Left renal pelvis (tissue), 4 donors: ENCODE measurements around the gene CACUL1. TPM values are rescaled to one million over a fixed set of nuclear protein-coding genes. Genes with fewer than 3 reads are reported as not detected.
"Not testable (repeated sequence)": the region's sequence is repeated elsewhere in the genome, so short reads cannot be mapped to it uniquely, and the experiment has no call there.

ENCODE experiments used
- DNase-seq, 4 donors: peaks; one replicate each; pipeline ENCODE4 v3.0.0-alpha.2; 2013; ENCODE audit warnings: low read depth in 4 of 4, low spot score in 3 of 4
- polyA plus RNA-seq, 4 donors: library from polyadenylated mRNA; unstranded; fragments of 120-200 nt; gene quantifications; one replicate each; pipeline ENCODE4 v1.2.1, GENCODE V29; 2013; ENCODE audit not compliant: insufficient read length in 4 of 4

Gene CACUL1
- polyA plus RNA-seq, result 10 to 100 TPM; 28.7 to 33.8 (median 30.6) TPM

GRCh38 chr10:118754556-118755423 lies at the start of gene CACUL1:
CACUL1 (minus strand) TSS chr10:118754970; CDS start chr10:118754762, 208 bp downstream.
- DNase-seq, result peak; percentile 99

DNA sequence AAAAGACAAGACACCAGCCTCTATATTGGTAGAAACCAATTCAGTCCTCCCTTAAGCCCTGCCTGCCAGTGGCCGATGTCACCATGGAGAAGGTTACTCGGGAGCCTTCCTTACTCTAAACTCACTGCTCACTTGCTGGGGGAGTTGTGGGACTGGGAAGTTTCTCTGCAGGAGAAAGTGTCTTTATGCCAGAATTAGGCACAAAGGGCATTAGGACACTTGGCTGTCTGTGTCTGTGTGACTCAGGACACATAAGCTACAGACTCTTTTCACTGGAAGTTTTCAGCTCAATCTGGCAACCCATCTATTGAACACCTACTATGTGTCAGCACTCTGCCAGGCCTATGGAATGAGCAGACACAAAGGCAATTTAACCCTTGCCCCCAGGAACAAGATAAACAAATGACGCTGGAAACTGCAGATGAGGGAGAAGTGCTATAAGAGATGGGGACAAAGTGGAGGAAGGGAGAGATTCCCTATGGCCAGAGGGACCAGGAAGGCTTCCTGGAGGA lies 49.5 kb upstream of the CACUL1 start:
- DNase-seq, result no peak

GRCh38 chr10:118802126-118802793 lies 47.5 kb upstream of the CACUL1 start:
- DNase-seq, result no peak

DNA sequence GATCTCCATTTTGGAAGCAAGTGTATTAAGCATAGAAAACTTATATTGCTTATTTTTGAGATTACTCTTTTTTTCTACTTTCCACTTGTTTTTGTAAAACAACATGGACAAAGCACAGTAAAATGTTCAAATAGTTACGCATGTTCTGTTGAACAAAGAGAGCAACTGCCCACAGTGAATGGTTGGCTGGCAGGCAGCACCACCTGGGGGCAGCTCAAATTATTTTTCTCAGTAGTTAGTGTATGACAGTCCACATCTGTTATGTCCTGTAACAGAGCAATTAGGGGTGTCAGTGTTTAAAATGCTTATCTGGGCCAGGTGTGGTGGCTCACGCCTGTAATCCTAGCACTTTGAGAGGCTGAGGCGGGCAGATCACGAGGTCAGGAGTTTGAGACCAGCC lies 46.1 kb upstream of the CACUL1 start:
- no peak for DNase-seq

- DNase-seq, result no peak
These were observed 45.0 kb upstream of the CACUL1 start for GRCh38 chr10:118799777-118800176.

DNA sequence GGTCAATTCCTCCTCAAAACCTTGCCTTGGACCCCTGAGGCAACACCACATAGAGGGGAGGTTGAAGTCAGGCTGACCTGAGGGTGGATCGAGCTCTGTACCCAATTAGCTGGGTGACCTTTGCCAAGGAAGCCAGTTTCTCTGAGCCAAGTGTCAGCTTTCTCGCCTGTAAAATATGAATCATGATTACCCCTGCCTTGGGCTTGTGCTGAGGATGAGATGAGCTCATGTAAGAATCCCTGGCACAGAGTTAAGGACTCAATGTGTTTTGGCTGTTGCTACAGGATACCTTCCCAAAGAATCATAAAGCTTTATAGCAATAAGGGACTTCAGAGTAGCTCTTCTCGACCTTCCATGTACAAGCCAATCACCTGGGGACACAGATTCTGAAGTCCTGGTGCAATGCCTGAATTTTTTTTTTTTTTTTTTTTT lies 43.5 kb upstream of the CACUL1 start:
- no peak for DNase-seq

DNA sequence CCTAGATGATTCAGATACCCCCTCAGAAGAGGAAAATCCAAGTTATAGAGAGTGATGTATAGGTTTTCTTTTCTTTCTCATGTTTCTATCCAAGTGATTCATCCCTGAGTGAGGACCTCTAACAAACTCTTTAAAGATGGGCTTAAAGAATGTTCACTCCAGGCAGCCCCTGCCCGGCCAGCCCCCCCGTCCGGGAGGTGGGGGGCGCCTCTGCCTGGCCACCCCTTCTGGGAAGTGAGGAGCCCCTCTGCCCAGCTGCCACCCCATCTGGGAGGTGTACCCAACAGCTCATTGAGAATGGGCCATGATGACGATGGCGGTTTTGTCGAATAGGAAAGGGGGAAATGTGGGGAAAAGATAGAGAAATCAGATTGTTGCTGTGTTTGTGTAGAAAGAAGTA lies 40.2 kb upstream of the CACUL1 start:
- DNase-seq, result not testable (repeated sequence)

GRCh38 chr10:118793545-118793944 lies 38.8 kb upstream of the CACUL1 start:
- DNase-seq, result no peak

DNA sequence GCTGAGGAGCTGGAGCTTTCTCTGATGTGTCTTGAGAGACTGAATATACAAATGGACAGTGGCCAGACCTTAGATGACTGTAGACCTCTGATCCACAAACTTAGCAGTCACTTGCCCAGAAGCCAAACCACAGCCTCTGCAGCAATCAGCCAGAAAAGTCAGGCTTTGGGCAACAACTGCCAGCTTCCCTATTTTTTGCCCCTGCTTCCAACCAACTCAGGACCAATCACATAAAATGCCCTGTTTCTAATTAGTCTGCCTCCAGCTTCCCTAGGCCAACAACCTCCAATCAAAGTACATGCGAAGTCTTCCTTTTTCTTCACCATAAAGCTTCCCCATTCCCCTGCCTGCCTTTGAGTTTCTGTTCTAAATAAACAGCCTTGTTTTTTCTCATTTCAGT lies 37.8 kb upstream of the CACUL1 start:
- no peak for DNase-seq

- no peak for DNase-seq
These were observed 35.3 kb upstream of the CACUL1 start for GRCh38 chr10:118790058-118790457.

DNA sequence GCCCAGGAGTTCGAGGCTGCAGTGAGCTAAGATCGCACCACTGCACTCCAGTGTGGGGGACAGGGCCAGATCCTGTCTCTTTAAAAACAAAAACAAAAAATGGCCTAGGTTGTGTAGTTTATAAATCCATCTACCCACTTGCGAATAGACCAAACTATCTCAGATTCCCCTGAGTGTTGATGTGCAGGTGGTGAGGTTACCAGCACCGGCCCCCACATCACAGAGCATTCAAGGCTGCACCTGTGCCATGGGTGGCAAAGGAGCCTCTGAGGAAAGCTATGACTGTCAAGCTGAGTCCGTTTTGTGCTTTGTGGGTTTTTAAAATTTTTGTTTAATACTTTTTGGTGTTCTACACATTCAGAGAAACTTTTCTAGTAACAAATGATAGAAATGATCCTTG lies 30.8 kb upstream of the CACUL1 start:
- no peak for DNase-seq

DNA sequence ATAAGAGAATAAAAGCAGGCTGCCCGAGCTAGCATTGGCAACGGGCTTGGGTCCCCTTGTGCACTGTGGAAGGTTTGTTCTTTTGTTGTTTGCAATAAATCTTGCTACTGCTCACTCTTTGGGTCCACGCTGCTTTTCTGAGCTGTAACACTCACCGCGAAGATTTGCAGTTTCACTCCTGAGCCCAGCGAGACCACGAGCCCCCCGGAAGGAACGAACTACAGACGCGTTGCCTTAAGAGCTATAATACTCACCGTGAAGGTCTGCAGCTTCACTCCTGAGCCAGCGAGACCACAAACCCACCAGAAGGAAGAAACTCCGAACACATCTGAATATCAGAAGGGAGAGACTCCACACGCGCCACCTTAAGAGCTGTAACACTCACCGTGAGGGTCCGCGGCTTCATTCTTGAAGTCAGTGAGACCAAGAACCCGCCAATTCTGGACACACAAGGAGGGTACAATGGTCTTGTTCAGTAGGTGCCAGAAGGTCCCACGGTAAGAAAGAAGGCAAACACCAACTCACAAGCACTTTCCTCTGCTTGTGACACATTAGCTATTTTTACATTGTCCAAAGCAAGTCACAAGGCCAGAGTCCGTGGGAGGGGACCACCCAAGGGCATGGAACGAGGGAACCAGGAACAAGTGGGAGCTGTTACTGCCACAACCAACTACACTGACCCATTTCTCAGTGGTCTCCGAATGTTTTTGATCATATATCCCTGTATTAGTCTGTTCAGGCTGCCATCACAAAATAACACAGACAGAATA lies 29.2 kb upstream of the CACUL1 start:
- no peak for DNase-seq

DNA sequence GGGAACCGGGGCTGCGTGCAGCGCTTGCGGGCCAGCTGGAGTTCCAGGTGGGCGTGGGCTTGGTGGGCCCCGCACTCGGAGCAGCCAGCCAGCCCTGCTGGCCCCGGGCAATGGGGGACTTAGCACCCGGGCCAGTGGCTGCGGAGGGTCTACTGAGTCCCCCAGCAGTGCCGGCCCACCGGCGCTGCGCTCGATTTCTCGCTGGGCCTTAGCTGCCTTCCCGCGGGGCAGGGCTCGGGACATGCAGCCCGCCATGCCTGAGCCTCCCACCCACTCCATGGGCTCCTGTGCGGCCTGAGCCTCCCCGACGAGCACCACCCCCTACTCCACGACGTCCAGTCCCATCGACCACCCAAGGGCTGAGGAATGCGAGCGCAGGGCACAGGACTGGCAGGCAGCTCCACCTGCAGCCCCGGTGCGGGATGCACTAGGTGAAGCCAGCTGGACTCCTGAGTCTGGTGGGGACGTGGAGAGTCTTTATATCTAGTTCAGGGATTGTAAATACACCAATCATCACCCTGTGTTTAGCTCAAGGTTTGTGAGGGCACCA lies 28.2 kb upstream of the CACUL1 start:
- DNase-seq, result not testable (repeated sequence)

DNA sequence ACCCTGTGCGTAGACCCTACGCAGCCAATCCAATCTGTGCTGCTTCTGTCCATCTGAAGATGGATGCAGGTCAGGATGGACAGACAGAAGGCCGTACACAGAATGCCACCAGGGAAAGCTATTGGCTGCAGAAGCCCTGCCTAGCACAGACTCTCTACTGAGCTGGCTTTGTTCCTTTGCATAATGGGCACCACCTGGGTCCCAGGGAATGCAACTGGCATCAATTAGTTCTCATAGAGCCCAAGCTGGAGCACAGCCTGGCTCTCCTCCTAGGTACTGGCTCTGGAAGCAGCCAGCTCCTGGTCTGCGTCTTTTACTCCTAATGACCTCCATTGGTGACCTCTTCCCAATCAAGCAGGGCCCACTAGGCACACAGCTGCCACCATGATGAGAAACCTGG lies 26.8 kb upstream of the CACUL1 start:
- no peak for DNase-seq

DNA sequence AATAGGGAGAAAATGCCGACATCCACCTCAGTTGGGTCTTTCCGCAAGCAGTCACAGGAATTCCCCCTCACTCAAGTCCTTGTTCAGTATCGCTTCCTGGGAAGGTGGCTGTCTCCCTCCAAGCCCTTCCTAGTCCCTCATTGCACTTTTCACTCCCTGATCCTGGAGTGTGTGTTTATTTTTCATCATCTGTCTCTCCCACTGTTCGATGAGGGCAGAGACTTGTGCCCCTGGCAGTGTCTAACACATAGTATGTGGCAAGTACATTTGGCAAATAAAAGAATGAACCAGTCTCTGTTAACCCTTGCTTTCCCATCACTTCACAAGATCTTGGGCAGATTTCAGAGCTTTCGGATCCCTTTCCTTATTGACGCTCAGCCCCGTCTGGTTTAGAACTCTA lies 24.0 kb upstream of the CACUL1 start:
- DNase-seq, result no peak

GRCh38 chr10:118776960-118777359 lies 22.2 kb upstream of the CACUL1 start:
- DNase-seq, result no peak

- DNase-seq, result no peak
These were observed 21.3 kb upstream of the CACUL1 start for GRCh38 chr10:118776033-118776432.

DNA sequence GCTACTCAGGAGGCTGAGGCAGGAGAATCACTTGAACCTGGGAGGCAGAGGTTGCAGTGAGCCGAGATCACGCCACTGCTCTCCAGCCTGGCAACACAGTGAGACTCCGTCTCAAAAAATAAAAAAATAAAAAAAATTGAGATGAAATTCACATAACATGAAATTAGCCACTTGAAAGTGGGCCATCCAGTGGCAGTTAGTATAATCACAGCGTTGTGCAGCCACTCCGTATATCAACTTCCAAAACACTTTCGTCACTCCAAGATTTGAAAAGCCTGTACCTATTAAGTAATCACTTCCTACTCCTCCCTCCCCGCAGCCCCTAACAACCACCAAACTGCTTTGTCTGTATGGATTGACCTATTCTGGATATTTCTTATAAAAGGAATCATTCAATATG lies 20.7 kb upstream of the CACUL1 start:
- no peak for DNase-seq

DNA sequence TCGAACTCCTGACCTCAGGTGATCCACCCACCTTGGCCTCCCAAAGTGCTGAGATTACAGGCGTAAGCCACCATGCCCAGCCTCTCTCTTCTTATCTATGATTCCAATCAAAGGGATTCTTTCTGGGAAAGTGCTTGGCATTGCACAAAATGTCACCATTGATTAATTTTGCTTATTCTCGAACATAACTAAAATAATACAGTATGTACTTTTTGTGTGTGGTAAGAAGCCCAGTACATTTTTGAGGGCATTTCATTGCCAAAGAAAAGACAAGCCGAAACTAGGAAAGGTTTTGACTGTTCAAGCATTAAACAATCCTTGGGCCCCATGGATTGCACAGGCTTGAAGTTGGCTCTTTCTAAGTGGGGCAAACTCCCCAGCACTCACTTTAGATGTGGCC lies 18.3 kb upstream of the CACUL1 start:
- no peak for DNase-seq

GRCh38 chr10:118771976-118772375 lies 17.2 kb upstream of the CACUL1 start:
- DNase-seq, result no peak
